OCI-LY3 (cell line): ENCODE data around the gene FAHD2A.

Source experiments
- EZH2phosphoT487 ChIP-seq: fragments of 200-600 bp; shearing (Covaris generic); IDR thresholded peaks from 2 replicates; pipeline ENCODE4 v1.6.1; 2018; ENCODE audit warnings: antibody characterized with exemption, mixed run types, low read depth
- TF ChIP-seq, protein P1 (sequence below): fragments of 200-600, 300-600 bp; sonication (generic); IDR thresholded peaks from 2 replicates; pipeline ENCODE4 v1.5.1; 2014; ENCODE audit warnings: antibody characterized with exemption, low read length, low read depth

DNA sequence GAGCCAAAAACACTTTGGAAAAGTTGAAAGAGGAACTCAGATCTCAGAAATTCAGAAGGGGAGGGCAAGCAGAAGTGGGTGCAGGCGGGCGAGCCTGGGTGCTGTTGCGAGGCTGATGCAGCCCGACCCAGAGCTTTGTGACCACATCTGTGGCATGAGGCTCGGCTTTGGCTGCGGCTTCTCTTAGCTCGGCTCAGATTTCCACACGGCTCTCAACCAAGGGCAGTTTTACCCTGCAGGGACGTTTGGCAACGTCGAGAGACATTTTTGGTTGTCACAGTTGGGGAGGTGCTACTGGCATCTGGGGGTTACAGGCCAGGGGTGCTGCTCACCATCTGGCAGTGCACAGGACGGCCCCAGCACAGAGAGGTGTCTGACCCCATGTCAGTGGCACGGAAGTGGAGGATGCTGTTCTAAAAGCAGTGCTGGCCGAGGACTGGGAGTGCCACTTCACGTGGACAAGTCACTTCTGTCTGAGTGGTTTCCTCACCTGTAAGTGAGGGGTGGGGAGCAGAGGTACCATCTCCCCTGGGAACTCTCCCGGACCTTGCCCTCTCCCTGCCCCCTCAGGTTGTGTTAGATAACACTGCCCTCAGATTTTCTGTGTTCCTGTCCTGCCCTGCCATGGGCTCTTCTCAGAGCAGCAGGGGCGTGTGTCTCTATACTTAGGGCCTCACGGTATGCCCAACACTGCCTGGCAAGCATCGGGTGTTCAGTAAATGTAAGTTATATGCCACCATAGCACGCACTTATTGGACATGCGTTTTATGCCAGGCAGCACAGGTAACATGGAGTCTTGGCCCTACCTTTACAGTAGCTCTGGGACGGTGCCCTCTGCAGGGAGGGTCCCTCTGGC, 48.7 kb upstream of the FAHD2A start:
- TF ChIP-seq, protein P1, sequence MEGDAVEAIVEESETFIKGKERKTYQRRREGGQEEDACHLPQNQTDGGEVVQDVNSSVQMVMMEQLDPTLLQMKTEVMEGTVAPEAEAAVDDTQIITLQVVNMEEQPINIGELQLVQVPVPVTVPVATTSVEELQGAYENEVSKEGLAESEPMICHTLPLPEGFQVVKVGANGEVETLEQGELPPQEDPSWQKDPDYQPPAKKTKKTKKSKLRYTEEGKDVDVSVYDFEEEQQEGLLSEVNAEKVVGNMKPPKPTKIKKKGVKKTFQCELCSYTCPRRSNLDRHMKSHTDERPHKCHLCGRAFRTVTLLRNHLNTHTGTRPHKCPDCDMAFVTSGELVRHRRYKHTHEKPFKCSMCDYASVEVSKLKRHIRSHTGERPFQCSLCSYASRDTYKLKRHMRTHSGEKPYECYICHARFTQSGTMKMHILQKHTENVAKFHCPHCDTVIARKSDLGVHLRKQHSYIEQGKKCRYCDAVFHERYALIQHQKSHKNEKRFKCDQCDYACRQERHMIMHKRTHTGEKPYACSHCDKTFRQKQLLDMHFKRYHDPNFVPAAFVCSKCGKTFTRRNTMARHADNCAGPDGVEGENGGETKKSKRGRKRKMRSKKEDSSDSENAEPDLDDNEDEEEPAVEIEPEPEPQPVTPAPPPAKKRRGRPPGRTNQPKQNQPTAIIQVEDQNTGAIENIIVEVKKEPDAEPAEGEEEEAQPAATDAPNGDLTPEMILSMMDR, result no peak
- TF ChIP-seq EZH2phosphoT487, result no peak
